Eye (tissue), 1 donor: ENCODE measurements around the gene CMTM4.
"Not testable (repeated sequence)": the region's sequence is repeated elsewhere in the genome, so short reads cannot be mapped to it uniquely, and the experiment has no call there.

Experiments used
- DNase-seq: peaks from one replicate; pipeline ENCODE4 v3.0.0-alpha.2; 2015

CMTM4 gene

DNA sequence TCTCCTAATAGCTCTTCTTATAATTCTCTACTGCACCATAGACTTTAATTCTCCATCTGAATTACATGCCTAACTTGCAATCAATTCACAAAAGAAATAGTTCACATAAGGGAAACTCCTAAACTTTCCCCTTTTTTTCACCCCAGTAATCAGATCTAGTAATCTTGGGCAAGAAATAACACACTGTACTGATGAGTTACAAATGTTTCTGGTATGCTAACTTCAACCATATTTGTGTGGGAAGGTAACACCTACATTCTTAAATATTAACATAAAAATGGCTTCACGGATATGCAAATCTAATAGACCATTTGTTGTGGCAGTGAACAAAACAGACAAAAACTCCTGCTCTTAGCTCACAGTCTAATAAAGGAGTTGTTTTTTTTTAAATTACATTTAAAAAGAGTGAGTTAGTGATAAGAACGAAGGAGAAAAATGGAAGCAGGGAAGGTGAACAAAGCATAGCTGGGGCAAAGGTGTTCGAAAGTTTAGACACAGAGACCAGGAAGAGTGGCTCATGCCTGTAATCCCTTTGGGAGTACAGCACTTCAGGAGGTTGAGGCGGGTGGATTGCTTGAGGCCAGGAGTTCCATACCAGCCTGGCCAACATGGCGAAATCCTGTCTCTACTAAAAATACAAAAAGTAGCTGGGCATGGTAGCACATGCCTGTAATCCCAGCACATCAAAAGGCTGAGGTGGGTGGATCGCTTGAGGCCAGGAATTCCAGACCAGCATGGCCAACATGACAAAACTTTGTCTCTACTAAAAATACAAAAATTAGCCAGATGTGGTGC, 57.3 kb downstream of the CMTM4 start:
- no peak for DNase-seq

GRCh38 chr16:66637806-66638205, 58.7 kb downstream of the CMTM4 start:
- DNase-seq, result no peak

GRCh38 chr16:66636199-66636598, 60.3 kb downstream of the CMTM4 start:
- no peak for DNase-seq

DNA sequence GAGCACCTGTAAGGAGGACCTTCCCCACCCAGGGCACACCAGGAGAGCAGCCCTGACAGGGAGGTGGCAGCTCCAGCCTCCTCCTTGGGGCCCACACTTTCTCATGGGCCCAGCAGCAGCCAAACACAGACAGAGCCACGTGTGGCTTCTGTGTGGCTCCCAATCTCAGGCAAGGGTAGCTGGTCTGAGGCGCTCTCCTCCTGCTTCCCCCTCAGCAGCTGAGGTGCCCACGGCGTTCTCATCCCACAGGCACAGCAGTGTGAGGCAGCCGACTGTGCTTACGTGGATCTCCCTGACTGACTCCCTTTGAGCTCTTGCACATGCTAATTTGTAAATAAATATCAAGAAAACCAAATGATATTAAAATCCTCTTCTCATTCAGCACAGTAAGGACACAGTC, 61.1 kb downstream of the CMTM4 start:
- DNase-seq, result no peak

GRCh38 chr16:66634527-66635196, 61.9 kb downstream of the CMTM4 start:
- no peak for DNase-seq

DNA sequence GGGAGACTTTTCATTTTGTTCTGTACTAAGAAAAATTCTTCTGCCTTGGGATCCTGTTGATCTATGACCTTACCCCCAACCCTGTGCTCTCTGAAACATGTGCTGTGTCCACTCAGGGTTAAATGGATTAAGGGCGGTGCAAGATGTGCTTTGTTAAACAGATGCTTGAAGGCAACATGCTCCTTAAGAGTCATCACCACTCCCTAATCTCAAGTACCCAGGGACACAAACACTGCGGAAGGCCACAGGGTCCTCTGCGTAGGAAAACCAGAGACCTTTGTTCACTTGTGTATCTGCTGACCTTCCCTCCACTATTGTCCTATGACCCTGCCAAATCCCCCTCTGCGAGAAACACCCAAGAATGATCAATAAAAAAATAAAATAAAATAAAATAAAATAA, 65.0 kb downstream of the CMTM4 start:
- DNase-seq, result not testable (repeated sequence)

DNA sequence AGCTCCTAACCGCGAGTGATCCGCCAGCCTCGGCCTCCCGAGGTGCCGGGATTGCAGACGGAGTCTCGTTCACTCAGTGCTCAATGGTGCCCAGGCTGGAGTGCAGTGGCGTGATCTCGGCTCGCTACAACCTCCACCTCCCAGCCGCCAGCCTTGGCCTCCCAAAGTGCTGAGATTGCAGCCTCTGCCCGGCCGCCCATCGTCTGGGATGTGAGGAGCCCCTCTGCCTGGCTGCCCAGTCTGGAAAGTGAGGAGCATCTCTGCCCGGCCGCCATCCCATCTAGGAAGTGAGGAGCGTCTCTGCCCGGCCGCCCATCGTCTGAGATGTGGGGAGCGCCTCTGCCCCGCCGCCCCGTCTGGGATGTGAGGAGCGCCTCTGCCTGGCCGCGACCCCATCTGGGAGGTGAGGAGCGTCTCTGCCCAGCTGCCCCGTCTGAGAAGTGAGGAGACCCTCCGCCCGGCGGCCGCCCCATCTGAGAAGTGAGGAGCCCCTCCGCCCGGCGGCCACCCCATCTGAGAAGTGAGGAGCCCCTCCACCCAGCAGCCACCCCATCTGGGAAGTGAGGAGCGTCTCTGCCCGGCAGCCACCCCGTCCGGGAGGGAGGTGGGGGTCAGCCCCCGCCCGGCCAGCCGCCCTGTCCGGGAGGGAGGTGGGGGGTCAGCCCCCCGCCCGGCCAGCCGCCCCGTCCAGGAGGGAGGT, 65.8 kb downstream of the CMTM4 start:
- DNase-seq, result not testable (repeated sequence)

- no peak for DNase-seq
Observed at GRCh38 chr16:66629856-66630255, 66.7 kb downstream of the CMTM4 start.

GRCh38 chr16:66627611-66628378, 68.7 kb downstream of the CMTM4 start:
- not testable (repeated sequence) for DNase-seq

- no peak for DNase-seq
Observed at GRCh38 chr16:66623755-66624154, 72.8 kb downstream of the CMTM4 start.

DNA sequence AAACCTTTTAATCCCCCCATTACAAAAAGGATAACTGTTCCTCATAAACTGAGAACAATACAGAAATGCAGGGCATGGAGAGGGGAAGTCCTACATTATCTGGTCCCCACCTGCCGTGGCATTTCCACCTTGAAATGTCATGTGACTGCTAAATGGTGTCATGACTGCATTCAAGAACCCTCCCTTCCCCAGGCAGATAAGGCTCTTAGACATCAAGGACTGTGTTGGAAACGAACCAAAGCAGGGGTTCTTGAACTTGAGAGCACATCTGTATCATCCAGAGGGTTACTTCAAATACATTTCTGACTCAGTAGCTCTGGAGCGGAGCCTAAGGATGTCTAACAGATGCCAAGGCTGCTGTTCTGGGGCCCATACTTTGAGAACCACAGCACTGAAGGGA, 73.7 kb downstream of the CMTM4 start:
- no peak for DNase-seq

DNA sequence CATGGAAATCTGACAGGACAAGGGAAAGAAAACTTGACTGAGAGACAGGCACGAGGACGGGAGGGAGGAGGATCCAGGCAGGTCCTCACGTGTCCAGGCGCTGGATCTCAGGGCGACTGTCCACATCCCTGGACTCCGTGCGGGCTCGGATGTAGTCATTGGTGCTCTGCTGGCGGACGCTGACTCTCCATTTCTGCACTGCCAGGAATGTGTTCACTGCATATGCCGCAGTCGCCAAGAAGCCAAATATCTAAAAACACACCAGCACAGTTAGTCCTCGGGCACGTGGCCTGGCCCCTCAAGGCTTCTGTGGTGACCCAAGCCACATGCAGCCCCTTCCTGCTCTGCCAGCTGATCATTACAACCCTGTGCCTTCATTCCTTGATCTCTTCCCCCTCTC, 74.6 kb downstream of the CMTM4 start:
- no peak for DNase-seq

GRCh38 chr16:66620429-66620795, 76.1 kb downstream of the CMTM4 start:
- DNase-seq, result no peak

GRCh38 chr16:66619534-66620428, 76.8 kb downstream of the CMTM4 start:
- no peak for DNase-seq

DNA sequence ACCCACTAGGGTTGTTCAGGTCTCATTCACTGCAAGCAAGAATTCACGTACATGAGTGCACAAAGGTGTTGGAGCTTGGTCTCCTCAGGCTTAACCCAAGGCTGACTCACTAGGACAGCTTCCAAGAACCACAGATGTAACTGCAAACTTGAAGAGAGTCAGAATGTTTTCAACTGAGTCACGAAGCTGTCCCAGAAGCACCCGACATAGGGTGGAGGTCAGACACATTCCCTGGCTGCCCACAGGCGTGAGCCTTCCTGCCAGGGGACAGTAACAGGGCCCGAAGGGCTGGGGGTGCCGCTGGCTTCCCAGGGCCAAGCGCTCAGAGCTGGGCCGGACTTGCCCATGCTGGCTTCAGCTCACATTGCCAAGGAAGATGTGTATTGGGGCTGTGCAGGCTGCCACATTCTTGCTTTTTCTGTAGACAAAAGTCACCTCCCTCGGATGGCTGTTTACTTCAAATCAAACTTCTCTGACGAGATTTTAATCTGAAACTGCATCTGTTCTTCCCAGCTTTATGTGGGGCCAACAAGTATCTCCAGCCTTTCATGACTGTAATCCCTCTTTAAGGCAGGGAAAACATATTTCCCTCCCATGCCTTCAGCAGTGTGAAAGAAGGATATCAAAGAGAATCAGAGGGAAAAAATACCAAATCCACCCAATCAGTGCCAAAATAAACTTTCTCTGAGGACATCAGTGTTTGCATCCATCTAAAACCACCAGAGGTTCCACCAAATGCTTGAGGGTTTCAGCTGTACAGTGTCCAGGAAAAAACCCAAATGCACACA, 77.8 kb downstream of the CMTM4 start:
- DNase-seq, result no peak

GRCh38 chr16:66617728-66618127, 78.8 kb downstream of the CMTM4 start:
- no peak for DNase-seq

- DNase-seq, result no peak
Observed at GRCh38 chr16:66617010-66617434, 79.5 kb downstream of the CMTM4 start.

DNA sequence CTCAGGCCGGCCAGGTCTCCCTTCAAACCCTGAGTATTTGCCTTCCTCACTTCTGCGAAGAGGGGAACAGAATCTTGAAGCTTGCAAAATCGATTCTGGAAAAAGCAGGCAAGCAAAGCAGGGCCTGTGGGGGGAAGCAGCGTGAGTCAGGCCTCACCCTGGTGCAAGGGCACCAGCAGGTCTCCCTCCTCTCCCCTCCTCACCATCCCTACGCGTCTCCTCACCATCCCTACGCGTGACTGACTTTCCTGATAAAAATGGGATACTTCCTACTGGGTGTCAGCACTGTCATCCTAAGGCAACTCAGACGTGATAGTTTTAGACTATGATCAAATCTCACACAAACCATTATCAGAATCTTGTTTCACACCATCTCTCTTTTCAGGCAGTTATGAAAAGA, 80.0 kb downstream of the CMTM4 start:
- no peak for DNase-seq

- DNase-seq, result no peak
Observed at GRCh38 chr16:66616169-66616568, 80.4 kb downstream of the CMTM4 start.

DNA sequence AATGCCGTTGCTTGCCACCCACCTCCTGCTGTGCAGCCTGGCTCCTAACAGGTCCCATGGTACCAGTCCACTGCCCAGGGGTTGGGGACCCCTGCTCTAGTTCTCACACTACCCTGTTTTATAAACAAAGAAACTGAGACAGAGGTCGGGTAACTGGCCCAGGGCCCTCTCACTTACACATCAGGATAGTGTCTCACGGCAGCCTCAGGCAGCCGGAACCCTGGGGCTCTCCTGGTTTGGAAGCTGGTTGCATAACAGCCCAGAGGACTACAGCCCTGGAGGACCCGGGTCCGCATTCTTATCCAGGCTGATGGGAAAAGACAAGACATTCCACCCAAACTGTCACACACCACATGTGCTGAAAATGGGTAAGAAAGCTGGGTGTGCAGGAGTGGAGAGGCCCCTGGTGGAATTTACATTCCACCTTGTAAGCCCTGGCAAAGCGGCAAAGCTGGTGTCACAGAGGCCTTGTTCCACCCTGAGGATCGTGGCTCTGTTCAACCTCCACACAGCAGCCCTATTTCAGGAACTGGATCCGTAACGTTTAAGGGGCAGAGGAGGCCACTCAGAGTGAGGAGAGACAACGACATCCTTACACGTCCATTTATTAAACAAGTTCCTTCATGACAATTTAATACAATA, 82.3 kb downstream of the CMTM4 start:
- DNase-seq, result no peak

DNA sequence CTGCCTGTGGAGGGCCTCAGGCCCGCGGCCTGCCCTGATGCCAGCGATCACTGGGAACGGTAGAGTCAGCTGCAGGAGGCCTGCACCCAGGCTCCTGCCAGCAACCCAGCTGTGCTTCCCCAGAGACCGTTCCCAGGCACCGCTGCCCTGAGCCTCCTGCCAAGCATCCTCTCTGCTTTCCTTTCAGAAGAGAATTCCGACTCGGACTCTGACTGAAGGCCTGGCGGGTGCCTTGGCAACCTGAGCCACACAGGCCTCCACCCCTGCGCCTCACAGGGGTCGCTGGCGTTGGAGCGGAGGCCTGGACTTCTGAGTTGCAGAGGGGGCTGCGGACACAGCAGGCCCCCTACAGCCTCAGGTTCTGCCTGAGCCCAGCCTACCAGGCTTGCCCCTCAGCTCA, 84.1 kb downstream of the CMTM4 start:
- no peak for DNase-seq
